Fibroblast of lung (primary cell): Measurements from ENCODE around the gene DVL1. TPM values are rescaled to one million over a fixed set of nuclear protein-coding genes. Genes with fewer than 3 reads are reported as not detected.
A peak's percentile ranks its signal among the peaks of the same experiment; 100 is the strongest.

Source experiments
- DNase-seq, 2 donors: peaks; one replicate each; pipeline versions ENCODE4 v3.0.0 to v3.0.0-alpha.2; 2010; ENCODE audit warnings: low read depth in 2 of 2
- H2AFZ ChIP-seq: 2 replicates; pipeline ENCODE4 v1.5.1; 2012; ENCODE audit warnings: low read length, control low read depth, inconsistent platforms
- H3K27ac ChIP-seq: 2 replicates; pipeline ENCODE4 v1.5.1; 2011; ENCODE audit warnings: low read length, control low read depth; ENCODE audit not compliant: insufficient read depth
- H3K27me3 ChIP-seq: 2 replicates; pipeline ENCODE4 v1.5.1; 2011; ENCODE audit warnings: mild to moderate bottlenecking, low read length; ENCODE audit not compliant: control insufficient read depth, insufficient read depth
- H3K36me3 ChIP-seq: 2 replicates; pipeline ENCODE4 v1.5.1; 2011; ENCODE audit warnings: low read length; ENCODE audit not compliant: control insufficient read depth, insufficient read depth
- H3K4me1 ChIP-seq: 2 replicates; pipeline ENCODE4 v1.5.1; 2011; ENCODE audit warnings: low read length; ENCODE audit not compliant: control insufficient read depth, insufficient read depth; ENCODE audit errors: extremely low read depth
- H3K4me2 ChIP-seq: 2 replicates; pipeline ENCODE4 v1.5.1; 2011; ENCODE audit warnings: low read length, control low read depth; ENCODE audit not compliant: insufficient read depth; ENCODE audit errors: extremely low read depth
- H3K4me3 ChIP-seq, 4 experiments: fragments of 200-600 bp in 1 of 4; sonication (generic) in 1 of 4; replicated peaks in 1 of 4; 2 replicates each; pipeline ENCODE4 v1.5.1; 2011 to 2016; ENCODE audit warnings: low read length in 4 of 4, low read depth in 3 of 4, mild to moderate bottlenecking in 3 of 4, control low read depth in 2 of 4, inconsistent platforms in 1 of 4, mixed read lengths in 1 of 4; ENCODE audit not compliant: insufficient read depth in 1 of 4; ENCODE audit errors: control extremely low read depth in 1 of 4
- H3K79me2 ChIP-seq: 2 replicates; pipeline ENCODE4 v1.5.1; 2012; ENCODE audit warnings: mild to moderate bottlenecking, low read length, inconsistent platforms; ENCODE audit not compliant: control insufficient read depth, insufficient read depth
- H3K9ac ChIP-seq: 2 replicates; pipeline ENCODE4 v1.5.1; 2011; ENCODE audit warnings: mild to moderate bottlenecking, low read length, control low read depth; ENCODE audit not compliant: insufficient read depth
- H3K9me3 ChIP-seq: 2 replicates; pipeline ENCODE4 v1.5.1; 2012; ENCODE audit warnings: low read depth, low read length; ENCODE audit not compliant: control insufficient read depth, insufficient read depth
- H4K20me1 ChIP-seq: 2 replicates; pipeline ENCODE4 v1.5.1; 2011; ENCODE audit warnings: low read length; ENCODE audit not compliant: control insufficient read depth, insufficient read depth; ENCODE audit errors: extremely low read depth
- EZH2 ChIP-seq: IDR thresholded peaks from 2 replicates; pipeline ENCODE4 v1.5.1; 2012; ENCODE audit warnings: low read length, control low read depth, mild to moderate bottlenecking; ENCODE audit errors: missing control alignments
- polyA plus RNA-seq, 2 donors: library from polyadenylated mRNA; depleted of rRNA in 1 of 2; stranded (reverse) in 1 of 2; unstranded in 1 of 2; fragments of >200 nt; gene quantifications; 2 replicates each; pipeline ENCODE4 v1.2.1, GENCODE V29; 2011 to 2012; ENCODE audit warnings: missing spikeins in 1 of 2
- total RNA-seq: library from RNA; depleted of rRNA; stranded (reverse); fragments of >200 nt; gene quantifications from 2 replicates; pipeline ENCODE4 v1.2.1, GENCODE V29; 2014
- TF ChIP-seq, protein P1 (sequence below), 2 donors: IDR thresholded peaks in 1 of 2; conservative IDR thresholded peaks in 1 of 2; 1 replicate in 1 of 2; 2 replicates in 1 of 2; pipeline ENCODE4 v1.5.1; 2011 to 2012; ENCODE audit warnings: low read length in 2 of 2, control low read depth in 1 of 2, inconsistent platforms in 1 of 2, low read depth in 1 of 2, mild to moderate bottlenecking in 1 of 2

DVL1 gene
- total and polyA plus RNA-seq, 2 donors (not counting 1 experiment from before 2014, with no cell fraction given) = 9.1 to 107 TPM

DNA sequence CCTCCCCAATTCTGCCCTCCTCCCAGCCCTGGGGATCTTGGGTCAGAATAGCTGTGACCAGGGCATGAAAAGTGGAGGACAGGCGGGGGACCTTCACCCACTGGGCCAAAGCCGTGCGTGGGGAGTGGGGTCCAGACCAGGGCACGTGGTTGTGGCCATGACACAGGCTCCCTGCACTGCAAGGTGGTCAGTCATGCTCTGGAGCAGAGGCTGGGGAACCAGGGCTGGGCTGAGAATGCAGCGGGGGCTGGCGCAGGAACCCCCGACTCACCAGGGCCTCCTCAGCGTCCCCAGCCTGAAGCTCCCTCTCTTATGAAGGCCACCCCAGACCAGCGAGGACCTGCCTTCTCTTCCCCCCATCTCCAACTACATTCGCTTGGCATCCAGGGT is 2.7 kb downstream of the DVL1 start:
- Histone ChIP-seq H3K36me3 (peaks cover under 1% of the 10 kb centered on the region), H3K27me3 (no peaks in the 10 kb centered on the region), H4K20me1 (no peaks in the 10 kb centered on the region), H3K4me3 (peak overlapping the region in 1 of 4 experiments; percentile 76), H3K4me1 (peaks cover 27% of the 10 kb centered on the region), H3K4me2 (peak overlapping the region; percentile 58), H3K27ac (peak overlapping the region; percentile 32), H3K9ac (no peak overlapping the region), H3K9me3 (no peaks in the 10 kb centered on the region), H2AFZ (no peak overlapping the region), H3K79me2 (peaks cover 70% of the 10 kb centered on the region)
- DNase-seq = no peak
- TF ChIP-seq, protein P1, sequence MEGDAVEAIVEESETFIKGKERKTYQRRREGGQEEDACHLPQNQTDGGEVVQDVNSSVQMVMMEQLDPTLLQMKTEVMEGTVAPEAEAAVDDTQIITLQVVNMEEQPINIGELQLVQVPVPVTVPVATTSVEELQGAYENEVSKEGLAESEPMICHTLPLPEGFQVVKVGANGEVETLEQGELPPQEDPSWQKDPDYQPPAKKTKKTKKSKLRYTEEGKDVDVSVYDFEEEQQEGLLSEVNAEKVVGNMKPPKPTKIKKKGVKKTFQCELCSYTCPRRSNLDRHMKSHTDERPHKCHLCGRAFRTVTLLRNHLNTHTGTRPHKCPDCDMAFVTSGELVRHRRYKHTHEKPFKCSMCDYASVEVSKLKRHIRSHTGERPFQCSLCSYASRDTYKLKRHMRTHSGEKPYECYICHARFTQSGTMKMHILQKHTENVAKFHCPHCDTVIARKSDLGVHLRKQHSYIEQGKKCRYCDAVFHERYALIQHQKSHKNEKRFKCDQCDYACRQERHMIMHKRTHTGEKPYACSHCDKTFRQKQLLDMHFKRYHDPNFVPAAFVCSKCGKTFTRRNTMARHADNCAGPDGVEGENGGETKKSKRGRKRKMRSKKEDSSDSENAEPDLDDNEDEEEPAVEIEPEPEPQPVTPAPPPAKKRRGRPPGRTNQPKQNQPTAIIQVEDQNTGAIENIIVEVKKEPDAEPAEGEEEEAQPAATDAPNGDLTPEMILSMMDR (conservative IDR thresholded peaks at IDR 0.05 in 1 of 2, IDR thresholded peaks at IDR 0.05 in 1 of 2; ENCODE audit: low read depth in 1 of 2, low read length in 2 of 2) = no peak
- TF ChIP-seq EZH2 = no peak

GRCh38 chr1:1345860-1346500 is 3.2 kb downstream of the DVL1 start:
- peaks cover 75% of the 10 kb centered on the region for H3K79me2 ChIP-seq
- no peak overlapping the region for H3K9ac ChIP-seq
- H3K4me2 ChIP-seq = peak overlapping the region; percentile 58
- no peaks in the 10 kb centered on the region for H3K9me3 ChIP-seq
- H3K4me1 ChIP-seq = peaks cover 27% of the 10 kb centered on the region
- no peak for TF ChIP-seq EZH2
- TF ChIP-seq, protein P1 (conservative IDR thresholded peaks at IDR 0.05 in 1 of 2, IDR thresholded peaks at IDR 0.05 in 1 of 2; ENCODE audit: low read depth in 1 of 2, low read length in 2 of 2) = no peak
- no peak overlapping the region for H2AFZ ChIP-seq
- H3K4me3 ChIP-seq = peak overlapping the region in 2 of 4 experiments; percentile 5 to 76
- no peaks in the 10 kb centered on the region for H4K20me1 ChIP-seq
- H3K27ac ChIP-seq = peak overlapping the region; percentile 32
- H3K27me3 ChIP-seq = no peaks in the 10 kb centered on the region
- no peak for DNase-seq
- H3K36me3 ChIP-seq = peaks cover 6% of the 10 kb centered on the region

GRCh38 chr1:1345384-1345783 is 3.8 kb downstream of the DVL1 start:
- H3K27me3 ChIP-seq = no peaks in the 10 kb centered on the region
- peak overlapping the region; percentile 71 for H3K4me2 ChIP-seq
- TF ChIP-seq, protein P1 (conservative IDR thresholded peaks at IDR 0.05 in 1 of 2, IDR thresholded peaks at IDR 0.05 in 1 of 2; ENCODE audit: low read depth in 1 of 2, low read length in 2 of 2) = no peak
- no peak for TF ChIP-seq EZH2
- H3K9me3 ChIP-seq = no peaks in the 10 kb centered on the region
- peaks cover 80% of the 10 kb centered on the region for H3K79me2 ChIP-seq
- H4K20me1 ChIP-seq = no peaks in the 10 kb centered on the region
- H2AFZ ChIP-seq = no peak overlapping the region
- DNase-seq = no peak
- no peak overlapping the region for H3K4me3 ChIP-seq
- peak overlapping the region; percentile 69 for H3K27ac ChIP-seq
- H3K36me3 ChIP-seq = peaks cover 12% of the 10 kb centered on the region
- H3K4me1 ChIP-seq = peaks cover 27% of the 10 kb centered on the region
- H3K9ac ChIP-seq = no peak overlapping the region
